ENCODE results near the gene ATP6V1C2.

Gene ATP6V1C2

GRCh38 chr2:10826625-10827024 is 105.2 kb downstream of the ATP6V1C2 start:
- Histone ChIP-seq H3K27me3 (no peaks in the 10 kb centered on the region), H3K36me3 (no peaks in the 10 kb centered on the region), H3K9me3 (no peaks in the 10 kb centered on the region), H3K4me1 (no peaks in the 10 kb centered on the region), H3K4me3 (ENCODE audit: low read depth, low read length) (no peak overlapping the region)
- TF ChIP-seq, protein P1, sequence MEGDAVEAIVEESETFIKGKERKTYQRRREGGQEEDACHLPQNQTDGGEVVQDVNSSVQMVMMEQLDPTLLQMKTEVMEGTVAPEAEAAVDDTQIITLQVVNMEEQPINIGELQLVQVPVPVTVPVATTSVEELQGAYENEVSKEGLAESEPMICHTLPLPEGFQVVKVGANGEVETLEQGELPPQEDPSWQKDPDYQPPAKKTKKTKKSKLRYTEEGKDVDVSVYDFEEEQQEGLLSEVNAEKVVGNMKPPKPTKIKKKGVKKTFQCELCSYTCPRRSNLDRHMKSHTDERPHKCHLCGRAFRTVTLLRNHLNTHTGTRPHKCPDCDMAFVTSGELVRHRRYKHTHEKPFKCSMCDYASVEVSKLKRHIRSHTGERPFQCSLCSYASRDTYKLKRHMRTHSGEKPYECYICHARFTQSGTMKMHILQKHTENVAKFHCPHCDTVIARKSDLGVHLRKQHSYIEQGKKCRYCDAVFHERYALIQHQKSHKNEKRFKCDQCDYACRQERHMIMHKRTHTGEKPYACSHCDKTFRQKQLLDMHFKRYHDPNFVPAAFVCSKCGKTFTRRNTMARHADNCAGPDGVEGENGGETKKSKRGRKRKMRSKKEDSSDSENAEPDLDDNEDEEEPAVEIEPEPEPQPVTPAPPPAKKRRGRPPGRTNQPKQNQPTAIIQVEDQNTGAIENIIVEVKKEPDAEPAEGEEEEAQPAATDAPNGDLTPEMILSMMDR (IDR thresholded peaks at IDR 0.05; ENCODE audit: low read depth, low read length): no peak
- DNase-seq: no peak

- no peak overlapping the region for H3K4me3 ChIP-seq (ENCODE audit: low read depth, low read length)
- H3K36me3 ChIP-seq: no peaks in the 10 kb centered on the region
- no peaks in the 10 kb centered on the region for H3K27me3 ChIP-seq
- H3K4me1 ChIP-seq: no peaks in the 10 kb centered on the region
- H3K9me3 ChIP-seq: no peaks in the 10 kb centered on the region
- TF ChIP-seq, protein P1 (IDR thresholded peaks at IDR 0.05; ENCODE audit: low read depth, low read length): no peak
- DNase-seq: no peak
Measured at GRCh38 chr2:10828346-10828745, 106.9 kb downstream of the ATP6V1C2 start.

DNA sequence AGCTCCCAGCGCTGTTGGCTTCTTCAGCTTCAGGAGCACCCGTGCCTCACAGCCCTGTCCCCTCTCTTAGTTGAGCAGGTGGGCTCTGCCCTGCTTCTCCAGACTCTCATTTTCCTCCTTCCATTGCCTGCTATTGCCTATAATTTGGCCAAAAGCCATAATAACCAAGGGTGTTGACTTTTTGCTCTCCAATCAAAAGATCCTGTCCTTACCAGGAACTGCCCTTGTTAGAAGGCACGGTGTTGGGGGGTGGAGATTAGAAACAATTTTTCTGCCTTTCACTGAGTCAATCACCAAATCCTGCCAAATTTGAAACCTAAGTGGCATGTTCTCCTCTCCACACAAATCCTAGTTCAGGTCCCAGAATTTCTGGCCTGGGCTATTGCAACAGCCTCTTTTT is 107.9 kb downstream of the ATP6V1C2 start:
- DNase-seq: no peak
- H3K4me3 ChIP-seq (ENCODE audit: low read depth, low read length): no peak overlapping the region
- TF ChIP-seq, protein P1 (IDR thresholded peaks at IDR 0.05; ENCODE audit: low read depth, low read length): no peak
- no peaks in the 10 kb centered on the region for H3K9me3 ChIP-seq
- no peaks in the 10 kb centered on the region for H3K4me1 ChIP-seq
- H3K36me3 ChIP-seq: no peaks in the 10 kb centered on the region
- no peaks in the 10 kb centered on the region for H3K27me3 ChIP-seq

DNA sequence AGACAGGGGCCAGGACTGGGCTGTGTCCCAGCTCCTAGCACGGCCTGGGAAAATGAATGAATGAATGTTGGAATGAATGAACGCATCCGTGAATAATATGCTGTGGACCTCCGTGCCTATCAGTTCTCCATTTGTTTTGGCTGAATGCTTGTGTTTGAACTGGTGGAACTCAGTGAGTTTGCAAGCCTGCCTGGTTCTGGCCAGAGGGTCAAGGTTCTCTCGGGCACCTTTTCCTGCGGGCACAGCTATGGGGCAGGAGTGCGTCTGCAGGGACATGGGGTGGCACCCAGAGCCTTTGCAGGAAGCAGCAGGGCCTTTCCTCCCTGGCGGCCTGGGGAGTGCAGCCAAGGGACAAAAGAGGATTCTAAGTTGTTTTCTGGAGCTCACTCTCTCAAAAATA is 108.8 kb downstream of the ATP6V1C2 start:
- no peaks in the 10 kb centered on the region for H3K27me3 ChIP-seq
- TF ChIP-seq, protein P1 (IDR thresholded peaks at IDR 0.05; ENCODE audit: low read depth, low read length): no peak
- no peaks in the 10 kb centered on the region for H3K4me1 ChIP-seq
- no peak for DNase-seq
- H3K4me3 ChIP-seq (ENCODE audit: low read depth, low read length): no peak overlapping the region
- H3K9me3 ChIP-seq: no peaks in the 10 kb centered on the region
- no peaks in the 10 kb centered on the region for H3K36me3 ChIP-seq

GRCh38 chr2:10830641-10831399 is 109.4 kb downstream of the ATP6V1C2 start:
- no peak for DNase-seq
- Histone ChIP-seq H3K36me3 (no peaks in the 10 kb centered on the region), H3K4me3 (ENCODE audit: low read depth, low read length) (no peak overlapping the region), H3K27me3 (no peaks in the 10 kb centered on the region), H3K9me3 (no peaks in the 10 kb centered on the region), H3K4me1 (no peaks in the 10 kb centered on the region)
- TF ChIP-seq, protein P1 (IDR thresholded peaks at IDR 0.05; ENCODE audit: low read depth, low read length): no peak

GRCh38 chr2:10831400-10831985 is 110.1 kb downstream of the ATP6V1C2 start:
- DNase-seq: no peak
- Histone ChIP-seq H3K36me3 (no peaks in the 10 kb centered on the region), H3K27me3 (no peaks in the 10 kb centered on the region), H3K9me3 (no peaks in the 10 kb centered on the region), H3K4me1 (no peaks in the 10 kb centered on the region), H3K4me3 (ENCODE audit: low read depth, low read length) (no peak overlapping the region)
- TF ChIP-seq, protein P1 (IDR thresholded peaks at IDR 0.05; ENCODE audit: low read depth, low read length): no peak
